ENCODE data around the gene MAPKAP1. TPM values are rescaled to one million over a fixed set of nuclear protein-coding genes. Genes with fewer than 3 reads are reported as not detected.

MAPKAP1 gene
- total RNA-seq, 2 experiments from 2014 or later = 66.2 to 78.8 TPM

DNA sequence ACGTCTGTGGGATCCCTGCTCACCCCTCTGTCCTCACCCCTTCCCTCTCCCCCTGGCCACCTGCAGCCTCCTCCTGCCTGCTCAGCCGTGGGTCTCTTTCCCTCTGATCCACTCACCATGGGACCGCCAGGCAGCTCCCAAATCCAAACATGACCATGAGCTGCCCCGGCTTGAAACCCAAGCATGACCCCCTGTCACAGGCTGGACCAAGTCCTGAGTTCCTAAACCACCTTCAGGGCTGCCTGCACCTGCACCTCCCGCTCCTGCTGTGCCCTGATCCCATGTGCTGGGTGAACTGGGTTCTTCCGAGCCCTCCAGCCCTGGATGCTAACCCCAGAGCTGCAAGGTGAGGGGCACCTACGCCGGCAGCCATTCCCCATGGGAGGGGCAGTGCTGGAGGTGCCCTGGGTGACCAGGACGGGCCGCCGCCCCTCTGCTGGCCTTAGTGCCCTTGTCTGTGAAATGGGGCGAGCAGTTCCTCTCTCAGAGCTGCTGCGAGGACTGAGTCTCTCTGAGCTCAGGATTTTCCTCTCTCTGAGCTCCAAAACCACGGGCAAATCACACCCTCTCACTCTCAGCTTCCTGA, 295.7 kb downstream of the MAPKAP1 start:
- H4K20me1 ChIP-seq (ENCODE audit: insufficient read depth, low read length) = no peaks in the 10 kb centered on the region
- TF ChIP-seq, protein P1, sequence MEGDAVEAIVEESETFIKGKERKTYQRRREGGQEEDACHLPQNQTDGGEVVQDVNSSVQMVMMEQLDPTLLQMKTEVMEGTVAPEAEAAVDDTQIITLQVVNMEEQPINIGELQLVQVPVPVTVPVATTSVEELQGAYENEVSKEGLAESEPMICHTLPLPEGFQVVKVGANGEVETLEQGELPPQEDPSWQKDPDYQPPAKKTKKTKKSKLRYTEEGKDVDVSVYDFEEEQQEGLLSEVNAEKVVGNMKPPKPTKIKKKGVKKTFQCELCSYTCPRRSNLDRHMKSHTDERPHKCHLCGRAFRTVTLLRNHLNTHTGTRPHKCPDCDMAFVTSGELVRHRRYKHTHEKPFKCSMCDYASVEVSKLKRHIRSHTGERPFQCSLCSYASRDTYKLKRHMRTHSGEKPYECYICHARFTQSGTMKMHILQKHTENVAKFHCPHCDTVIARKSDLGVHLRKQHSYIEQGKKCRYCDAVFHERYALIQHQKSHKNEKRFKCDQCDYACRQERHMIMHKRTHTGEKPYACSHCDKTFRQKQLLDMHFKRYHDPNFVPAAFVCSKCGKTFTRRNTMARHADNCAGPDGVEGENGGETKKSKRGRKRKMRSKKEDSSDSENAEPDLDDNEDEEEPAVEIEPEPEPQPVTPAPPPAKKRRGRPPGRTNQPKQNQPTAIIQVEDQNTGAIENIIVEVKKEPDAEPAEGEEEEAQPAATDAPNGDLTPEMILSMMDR (conservative IDR thresholded peaks at IDR 0.05; ENCODE audit: low read length) = no peak
- TF ChIP-seq EZH2phosphoT487 (IDR thresholded peaks at IDR 0.05; ENCODE audit: borderline replicate concordance, low read depth, low read length) = no peak
- intact Hi-C loops (cut with micrococcal nuclease; ENCODE audit: unreplicated experiment) = no loop called here
- H3K79me2 ChIP-seq (ENCODE audit: insufficient read depth, low read depth, low read length) = no peaks in the 10 kb centered on the region
- H3K4me2 ChIP-seq (ENCODE audit: low read length) = peak overlapping the region; percentile 62
- H3K4me3 ChIP-seq (ENCODE audit: low read depth, low read length, poor library complexity, severe bottlenecking) = peak overlapping the region; percentile 74
- no peak for DNase-seq (ENCODE audit: low spot score)
- H2AFZ ChIP-seq (ENCODE audit: low read length) = no peak overlapping the region
- BruUV-seq (replicated peaks) = no TSS peak
- ChIA-PET CTCF (ENCODE audit: unreplicated experiment) (no interaction called here), POLR2A (interaction anchor here (1.0 kb wide), 1 partner anchor 10 kb away, joined by 3 read pairs; no protein-coding TSS in a partner anchor)
- H3K9me3 ChIP-seq (ENCODE audit: low read length) = no peaks in the 10 kb centered on the region
- no peaks in the 10 kb centered on the region for H3K36me3 ChIP-seq (ENCODE audit: insufficient read depth, low read length)
- H3K4me1 ChIP-seq (ENCODE audit: insufficient read depth, low read length, poor library complexity, severe bottlenecking) = peaks cover 21% of the 10 kb centered on the region
- no peaks in the 10 kb centered on the region for H3K9me2 ChIP-seq (ENCODE audit: insufficient read depth, low read length)
- no peak overlapping the region for H3K27ac ChIP-seq (ENCODE audit: low read depth, low read length, poor library complexity, severe bottlenecking)

DNA sequence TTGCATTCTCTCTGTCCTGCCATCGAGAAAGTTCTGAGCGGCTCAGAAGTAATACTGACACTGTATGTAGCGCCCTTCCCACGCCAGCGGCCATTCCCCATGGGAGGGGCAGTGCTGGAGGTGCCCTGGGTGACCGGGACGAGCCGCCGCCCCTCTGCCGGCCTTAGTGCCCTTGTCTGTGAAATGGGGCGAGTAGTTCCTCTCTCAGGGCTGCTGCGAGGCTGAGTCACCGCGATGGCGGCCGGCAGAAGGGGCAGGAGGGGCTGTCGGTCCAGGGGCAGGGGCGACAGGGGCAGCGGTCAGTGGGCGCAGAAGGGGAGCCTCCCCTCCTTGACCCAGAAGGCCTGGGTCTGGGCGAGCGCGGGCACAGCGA, 296.5 kb downstream of the MAPKAP1 start:
- intact Hi-C loops (cut with micrococcal nuclease; ENCODE audit: unreplicated experiment) = no loop called here
- H3K9me2 ChIP-seq (ENCODE audit: insufficient read depth, low read length) = no peaks in the 10 kb centered on the region
- no peak for DNase-seq (ENCODE audit: low spot score)
- ChIA-PET POLR2A (interaction anchor here (0.5 kb wide), 1 partner anchor 221 kb away, joined by 3 read pairs; no protein-coding TSS in a partner anchor), CTCF (ENCODE audit: unreplicated experiment) (no interaction called here)
- no TSS peak for BruUV-seq (replicated peaks)
- H3K4me2 ChIP-seq (ENCODE audit: low read length) = peak overlapping the region; percentile 62
- H2AFZ ChIP-seq (ENCODE audit: low read length) = peak overlapping the region; percentile 82; the same call in 1 of the 2 replicates
- no peaks in the 10 kb centered on the region for H3K36me3 ChIP-seq (ENCODE audit: insufficient read depth, low read length)
- H3K4me1 ChIP-seq (ENCODE audit: insufficient read depth, low read length, poor library complexity, severe bottlenecking) = peaks cover 21% of the 10 kb centered on the region
- no peaks in the 10 kb centered on the region for H4K20me1 ChIP-seq (ENCODE audit: insufficient read depth, low read length)
- TF ChIP-seq, protein P1 (conservative IDR thresholded peaks at IDR 0.05; ENCODE audit: low read length) = no peak
- TF ChIP-seq EZH2phosphoT487 (IDR thresholded peaks at IDR 0.05; ENCODE audit: borderline replicate concordance, low read depth, low read length) = no peak
- no peaks in the 10 kb centered on the region for H3K9me3 ChIP-seq (ENCODE audit: low read length)
- no peaks in the 10 kb centered on the region for H3K79me2 ChIP-seq (ENCODE audit: insufficient read depth, low read depth, low read length)
- H3K4me3 ChIP-seq (ENCODE audit: low read depth, low read length, poor library complexity, severe bottlenecking) = peak overlapping the region; percentile 74
- H3K27ac ChIP-seq (ENCODE audit: low read depth, low read length, poor library complexity, severe bottlenecking) = peak overlapping the region; percentile 53
